ENCODE results near the gene ANKRD6.

The ANKRD6 gene

GRCh38 chr6:89475101-89475500, 42.1 kb downstream of the ANKRD6 start:
- DNase-seq (ENCODE audit: low spot score): no peak
- in situ Hi-C loops (cut with MboI; ENCODE audit: low sequenced_read_pairs, unreplicated experiment): no loop called here
- TF ChIP-seq, protein P1, sequence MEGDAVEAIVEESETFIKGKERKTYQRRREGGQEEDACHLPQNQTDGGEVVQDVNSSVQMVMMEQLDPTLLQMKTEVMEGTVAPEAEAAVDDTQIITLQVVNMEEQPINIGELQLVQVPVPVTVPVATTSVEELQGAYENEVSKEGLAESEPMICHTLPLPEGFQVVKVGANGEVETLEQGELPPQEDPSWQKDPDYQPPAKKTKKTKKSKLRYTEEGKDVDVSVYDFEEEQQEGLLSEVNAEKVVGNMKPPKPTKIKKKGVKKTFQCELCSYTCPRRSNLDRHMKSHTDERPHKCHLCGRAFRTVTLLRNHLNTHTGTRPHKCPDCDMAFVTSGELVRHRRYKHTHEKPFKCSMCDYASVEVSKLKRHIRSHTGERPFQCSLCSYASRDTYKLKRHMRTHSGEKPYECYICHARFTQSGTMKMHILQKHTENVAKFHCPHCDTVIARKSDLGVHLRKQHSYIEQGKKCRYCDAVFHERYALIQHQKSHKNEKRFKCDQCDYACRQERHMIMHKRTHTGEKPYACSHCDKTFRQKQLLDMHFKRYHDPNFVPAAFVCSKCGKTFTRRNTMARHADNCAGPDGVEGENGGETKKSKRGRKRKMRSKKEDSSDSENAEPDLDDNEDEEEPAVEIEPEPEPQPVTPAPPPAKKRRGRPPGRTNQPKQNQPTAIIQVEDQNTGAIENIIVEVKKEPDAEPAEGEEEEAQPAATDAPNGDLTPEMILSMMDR (IDR thresholded peaks at IDR 0.05; ENCODE audit: borderline replicate concordance, control extremely low read depth, extremely low read depth, insufficient read depth, missing control alignments): no peak

GRCh38 chr6:89475634-89476033, 42.7 kb downstream of the ANKRD6 start:
- DNase-seq (ENCODE audit: low spot score): no peak
- TF ChIP-seq, protein P1 (IDR thresholded peaks at IDR 0.05; ENCODE audit: borderline replicate concordance, control extremely low read depth, extremely low read depth, insufficient read depth, missing control alignments): no peak
- in situ Hi-C loops (cut with MboI; ENCODE audit: low sequenced_read_pairs, unreplicated experiment): no loop called here

DNA sequence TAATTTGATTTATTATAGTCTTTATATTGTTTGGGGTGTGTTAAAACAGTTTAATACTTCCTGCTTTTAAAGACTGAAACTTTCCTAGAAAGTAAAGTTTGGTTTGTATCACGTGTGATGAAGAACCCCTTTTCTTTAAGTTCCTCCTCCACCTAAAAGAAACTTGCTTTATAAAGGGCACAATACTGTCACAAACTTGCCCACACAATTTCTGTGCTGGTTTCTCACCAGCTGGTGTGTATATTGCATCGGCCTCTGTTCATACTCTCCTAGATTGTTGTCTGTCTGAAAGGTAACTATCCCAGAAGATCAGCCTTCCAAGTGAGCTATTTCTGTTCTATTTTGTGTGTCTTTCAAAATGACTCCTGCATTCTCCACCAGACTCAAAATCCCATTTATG, 46.9 kb downstream of the ANKRD6 start:
- DNase-seq (ENCODE audit: low spot score): no peak
- TF ChIP-seq, protein P1 (IDR thresholded peaks at IDR 0.05; ENCODE audit: borderline replicate concordance, control extremely low read depth, extremely low read depth, insufficient read depth, missing control alignments): no peak
- in situ Hi-C loops (cut with MboI; ENCODE audit: low sequenced_read_pairs, unreplicated experiment): no loop called here

- TF ChIP-seq, protein P1 (IDR thresholded peaks at IDR 0.05; ENCODE audit: borderline replicate concordance, control extremely low read depth, extremely low read depth, insufficient read depth, missing control alignments): no peak
- in situ Hi-C loops (cut with MboI; ENCODE audit: low sequenced_read_pairs, unreplicated experiment): no loop called here
- DNase-seq (ENCODE audit: low spot score): no peak
Observed at GRCh38 chr6:89481695-89482094, 48.7 kb downstream of the ANKRD6 start.

DNA sequence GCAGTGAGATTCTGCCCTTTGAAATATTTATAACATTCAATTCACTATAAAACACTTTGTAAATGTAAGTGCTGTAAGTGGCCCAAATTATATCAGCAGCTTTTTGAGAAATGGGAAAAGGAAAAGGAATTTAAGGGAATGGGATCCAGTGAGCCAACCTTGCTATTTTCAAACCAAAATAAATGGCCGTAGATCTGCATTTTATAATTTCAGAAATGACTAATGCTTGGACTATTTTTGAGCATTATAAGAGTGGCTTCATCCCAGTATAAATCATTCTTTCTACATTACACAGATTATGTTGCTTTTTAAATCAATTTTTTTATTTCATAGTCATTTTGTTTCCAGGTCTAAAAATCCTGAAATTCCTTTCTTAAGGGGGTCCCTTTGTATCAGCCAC, 49.2 kb downstream of the ANKRD6 start:
- no peak for DNase-seq (ENCODE audit: low spot score)
- TF ChIP-seq, protein P1 (IDR thresholded peaks at IDR 0.05; ENCODE audit: borderline replicate concordance, control extremely low read depth, extremely low read depth, insufficient read depth, missing control alignments): no peak
- in situ Hi-C loops (cut with MboI; ENCODE audit: low sequenced_read_pairs, unreplicated experiment): no loop called here

DNA sequence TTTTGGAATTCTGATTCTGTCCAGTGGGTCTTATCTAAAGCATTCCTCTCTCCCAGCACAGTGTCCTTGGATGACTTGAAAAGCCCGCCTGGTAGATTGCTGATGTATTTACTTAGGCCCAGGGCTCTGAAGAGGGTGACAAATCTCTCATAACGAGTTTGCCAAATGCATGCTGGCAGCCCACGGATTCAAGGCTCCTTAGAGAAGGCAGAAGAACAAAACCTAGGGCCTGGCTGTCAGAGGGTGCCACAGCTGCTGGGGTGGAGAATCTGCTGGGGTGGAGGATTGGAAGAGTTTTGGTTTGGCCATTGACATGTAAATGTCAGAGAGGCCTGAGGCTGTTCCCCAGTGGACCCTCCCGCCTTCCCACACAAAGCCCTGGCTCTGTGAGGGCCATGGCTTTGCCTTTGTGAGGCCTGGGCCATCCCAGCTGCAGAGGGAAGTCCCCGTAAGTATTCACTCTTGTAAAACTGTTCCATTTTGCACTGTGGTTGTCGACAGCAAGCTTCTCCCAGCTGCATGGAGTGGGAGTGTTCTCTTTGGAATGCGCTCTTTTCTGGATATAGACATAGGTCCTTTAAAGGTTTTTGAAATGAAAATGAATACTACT, 50.3 kb downstream of the ANKRD6 start:
- DNase-seq (ENCODE audit: low spot score): no peak
- in situ Hi-C loops (cut with MboI; ENCODE audit: low sequenced_read_pairs, unreplicated experiment): no loop called here
- TF ChIP-seq, protein P1 (IDR thresholded peaks at IDR 0.05; ENCODE audit: borderline replicate concordance, control extremely low read depth, extremely low read depth, insufficient read depth, missing control alignments): no peak
